Stomach (tissue), 4 donors: ENCODE data around the gene HNRNPLL.

Experiments
- EP300 ChIP-seq: sonication (generic); formaldehyde crosslinking; IDR thresholded peaks from one replicate; pipeline ENCODE4 v1.6.1; 2017; ENCODE audit warnings: antibody characterized with exemption
- POLR2A ChIP-seq, 4 donors: fragments of 450-650 bp; IDR thresholded peaks; one replicate each; pipeline ENCODE4 v1.6.1; 2016; ENCODE audit warnings: antibody characterized with exemption in 4 of 4, control low read depth in 2 of 4, mild to moderate bottlenecking in 1 of 4, moderate library complexity in 1 of 4
- POLR2AphosphoS5 ChIP-seq, 3 donors: sonication (generic); formaldehyde crosslinking; IDR thresholded peaks; one replicate each; pipeline ENCODE4 v1.6.1; 2016; ENCODE audit warnings: antibody characterized with exemption in 3 of 3
- TF ChIP-seq, protein P1 (sequence below), 7 experiments: fragments of 450-650 bp in 4 of 7; fragments of 200-600 bp in 3 of 7; sonication (generic) in 3 of 7; IDR thresholded peaks; one replicate each; pipeline ENCODE4 v1.5.1; 2016 to 2019; ENCODE audit warnings: antibody characterized with exemption in 7 of 7, control low read depth in 2 of 7, mild to moderate bottlenecking in 1 of 7

DNA sequence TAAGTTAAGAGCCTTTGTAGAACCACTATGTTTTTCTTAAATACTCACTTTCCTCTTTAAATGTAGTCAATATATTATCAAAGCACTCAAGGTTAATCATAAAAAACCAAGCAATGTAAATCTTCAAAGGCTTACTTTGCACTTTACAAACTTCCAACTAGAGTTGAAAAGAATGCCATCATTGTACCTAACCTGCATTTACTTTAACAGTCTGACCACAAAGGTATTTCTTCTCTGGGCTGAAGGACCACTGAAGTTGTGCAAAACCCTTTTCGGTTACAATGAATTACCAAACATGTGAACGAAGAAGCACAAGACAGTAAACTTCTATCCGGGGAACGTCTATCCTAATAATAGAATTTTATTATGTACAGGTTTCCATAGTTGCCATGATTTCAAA is 3.0 kb downstream of the HNRNPLL start:
- TF ChIP-seq, protein P1, sequence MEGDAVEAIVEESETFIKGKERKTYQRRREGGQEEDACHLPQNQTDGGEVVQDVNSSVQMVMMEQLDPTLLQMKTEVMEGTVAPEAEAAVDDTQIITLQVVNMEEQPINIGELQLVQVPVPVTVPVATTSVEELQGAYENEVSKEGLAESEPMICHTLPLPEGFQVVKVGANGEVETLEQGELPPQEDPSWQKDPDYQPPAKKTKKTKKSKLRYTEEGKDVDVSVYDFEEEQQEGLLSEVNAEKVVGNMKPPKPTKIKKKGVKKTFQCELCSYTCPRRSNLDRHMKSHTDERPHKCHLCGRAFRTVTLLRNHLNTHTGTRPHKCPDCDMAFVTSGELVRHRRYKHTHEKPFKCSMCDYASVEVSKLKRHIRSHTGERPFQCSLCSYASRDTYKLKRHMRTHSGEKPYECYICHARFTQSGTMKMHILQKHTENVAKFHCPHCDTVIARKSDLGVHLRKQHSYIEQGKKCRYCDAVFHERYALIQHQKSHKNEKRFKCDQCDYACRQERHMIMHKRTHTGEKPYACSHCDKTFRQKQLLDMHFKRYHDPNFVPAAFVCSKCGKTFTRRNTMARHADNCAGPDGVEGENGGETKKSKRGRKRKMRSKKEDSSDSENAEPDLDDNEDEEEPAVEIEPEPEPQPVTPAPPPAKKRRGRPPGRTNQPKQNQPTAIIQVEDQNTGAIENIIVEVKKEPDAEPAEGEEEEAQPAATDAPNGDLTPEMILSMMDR (IDR thresholded peaks at IDR 0.05), result peak in 1 of 7 experiments; percentile 11
- TF ChIP-seq POLR2AphosphoS5 (IDR thresholded peaks at IDR 0.05), result no peak
- no peak for TF ChIP-seq EP300
- TF ChIP-seq POLR2A (IDR thresholded peaks at IDR 0.05), result no peak
